DND-41 (cell line): Measurements from ENCODE around the gene TTC13.

Experiments
- EZH2 ChIP-seq: IDR thresholded peaks from 3 replicates; pipeline ENCODE4 v1.6.1; 2012; ENCODE audit warnings: borderline replicate concordance, low read depth, mild to moderate bottlenecking, moderate library complexity, low read length, inconsistent platforms; ENCODE audit not compliant: severe bottlenecking
- TF ChIP-seq, protein P1 (sequence below): IDR thresholded peaks from 2 replicates; pipeline ENCODE4 v1.5.1; 2012; ENCODE audit warnings: borderline replicate concordance, low read length, moderate library complexity, mild to moderate bottlenecking; ENCODE audit not compliant: poor library complexity, severe bottlenecking; ENCODE audit errors: extremely low read depth

DNA sequence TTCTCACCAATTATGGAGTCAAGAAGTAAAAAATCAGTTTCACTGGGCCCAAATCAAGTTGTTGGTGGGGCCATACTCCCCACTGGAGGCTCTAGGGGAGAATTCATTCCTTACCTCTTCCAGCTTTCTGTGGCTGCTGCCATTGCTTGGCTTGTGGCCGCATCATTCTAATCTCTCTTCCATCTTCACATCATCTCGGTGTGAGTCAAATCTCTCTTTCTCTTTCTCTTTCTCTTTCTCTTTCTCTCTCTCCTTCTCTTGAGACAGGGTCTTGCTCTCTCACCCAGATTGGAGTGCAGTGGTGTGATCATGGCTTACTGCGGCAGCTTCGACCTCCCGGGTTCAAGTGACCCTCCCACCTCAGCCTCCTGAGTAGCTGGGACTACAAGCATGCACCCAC is 33.3 kb upstream of the TTC13 start:
- TF ChIP-seq, protein P1, sequence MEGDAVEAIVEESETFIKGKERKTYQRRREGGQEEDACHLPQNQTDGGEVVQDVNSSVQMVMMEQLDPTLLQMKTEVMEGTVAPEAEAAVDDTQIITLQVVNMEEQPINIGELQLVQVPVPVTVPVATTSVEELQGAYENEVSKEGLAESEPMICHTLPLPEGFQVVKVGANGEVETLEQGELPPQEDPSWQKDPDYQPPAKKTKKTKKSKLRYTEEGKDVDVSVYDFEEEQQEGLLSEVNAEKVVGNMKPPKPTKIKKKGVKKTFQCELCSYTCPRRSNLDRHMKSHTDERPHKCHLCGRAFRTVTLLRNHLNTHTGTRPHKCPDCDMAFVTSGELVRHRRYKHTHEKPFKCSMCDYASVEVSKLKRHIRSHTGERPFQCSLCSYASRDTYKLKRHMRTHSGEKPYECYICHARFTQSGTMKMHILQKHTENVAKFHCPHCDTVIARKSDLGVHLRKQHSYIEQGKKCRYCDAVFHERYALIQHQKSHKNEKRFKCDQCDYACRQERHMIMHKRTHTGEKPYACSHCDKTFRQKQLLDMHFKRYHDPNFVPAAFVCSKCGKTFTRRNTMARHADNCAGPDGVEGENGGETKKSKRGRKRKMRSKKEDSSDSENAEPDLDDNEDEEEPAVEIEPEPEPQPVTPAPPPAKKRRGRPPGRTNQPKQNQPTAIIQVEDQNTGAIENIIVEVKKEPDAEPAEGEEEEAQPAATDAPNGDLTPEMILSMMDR = no peak
- TF ChIP-seq EZH2 = no peak
